Fibroblast of lung (primary cell): ENCODE measurements around the gene DAZAP2.

Experiments
- CTCF ChIP-seq, 2 donors: IDR thresholded peaks in 1 of 2; conservative IDR thresholded peaks in 1 of 2; 1 replicate in 1 of 2; 2 replicates in 1 of 2; pipeline ENCODE4 v1.5.1; 2011 to 2012; ENCODE audit warnings: low read length in 2 of 2, control low read depth in 1 of 2, inconsistent platforms in 1 of 2, low read depth in 1 of 2, mild to moderate bottlenecking in 1 of 2
- EZH2 ChIP-seq: IDR thresholded peaks from 2 replicates; pipeline ENCODE4 v1.5.1; 2012; ENCODE audit warnings: low read length, control low read depth, mild to moderate bottlenecking; ENCODE audit errors: missing control alignments

GRCh38 chr12:51234530-51234929, 4.1 kb upstream of the DAZAP2 start:
- TF ChIP-seq CTCF (conservative IDR thresholded peaks at IDR 0.05 in 1 of 2, IDR thresholded peaks at IDR 0.05 in 1 of 2; ENCODE audit: low read depth in 1 of 2, low read length in 2 of 2) (no peak), EZH2 (no peak)
